ENCODE data around the gene TRAF6.

The TRAF6 gene

DNA sequence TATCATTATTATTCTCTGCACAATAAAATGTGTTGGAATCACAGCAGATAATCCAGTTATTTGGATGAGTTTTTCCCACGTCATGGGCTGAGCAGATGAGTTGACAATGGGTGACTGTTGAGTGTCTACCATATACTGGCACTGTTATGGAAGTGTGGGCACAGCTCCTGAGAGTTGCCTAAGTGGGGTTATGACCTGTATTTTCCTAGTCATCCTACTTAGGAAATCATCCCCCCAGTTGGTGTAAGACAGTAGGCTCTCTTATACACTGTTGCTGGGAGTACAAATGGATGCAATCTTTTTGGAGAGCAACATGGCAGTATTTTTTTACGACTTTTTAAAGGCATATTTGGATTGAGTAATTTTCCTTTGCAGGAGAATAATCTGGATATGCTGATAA lies 66.4 kb downstream of the TRAF6 start:
- ChIA-PET POLR2A (no interaction called here), CTCF (interaction anchor here (1.3 to 1.8 kb wide), 3 partner anchors 10 to 42 kb away, joined by 4 to 7 read pairs (median 4); no protein-coding TSS in a partner anchor)
- Histone ChIP-seq H3K9me3 (ENCODE audit: control extremely low read depth in 1 of 5, control insufficient read depth in 4 of 5, insufficient read depth in 2 of 5, low read depth in 1 of 5, low read length in 4 of 5) (no peaks in the 10 kb centered on the region), H3K4me1 (ENCODE audit: control extremely low read depth in 1 of 4, control insufficient read depth in 4 of 4, insufficient read depth in 4 of 4, low read length in 3 of 4) (peaks cover 0 to 5% (median 0%) of the 10 kb centered on the region in 4 experiments), H3K27me3 (replicated peaks in 2 of 5; ENCODE audit: control insufficient read depth in 4 of 5, insufficient read depth in 5 of 5, low read length in 4 of 5) (no peaks in the 10 kb centered on the region), H3K36me3 (ENCODE audit: control insufficient read depth in 4 of 4, insufficient read depth in 4 of 4, low read length in 3 of 4) (peaks cover 5 to 91% (median 54%) of the 10 kb centered on the region in 4 experiments), H3K27ac (ENCODE audit: insufficient read depth in 1 of 2, low read depth in 1 of 2, low read length in 2 of 2, poor library complexity in 1 of 2, severe bottlenecking in 2 of 2) (no peak overlapping the region), H3K4me3 (ENCODE audit: control insufficient read depth in 1 of 7, extremely low read depth in 1 of 7, insufficient read depth in 4 of 7, low read depth in 2 of 7, low read length in 6 of 7) (no peak overlapping the region)
- no CpG with 5 or more reads among the region's 2 CpGs for WGBS (ENCODE audit: insufficient coverage)
- DNase-seq = no peak

DNA sequence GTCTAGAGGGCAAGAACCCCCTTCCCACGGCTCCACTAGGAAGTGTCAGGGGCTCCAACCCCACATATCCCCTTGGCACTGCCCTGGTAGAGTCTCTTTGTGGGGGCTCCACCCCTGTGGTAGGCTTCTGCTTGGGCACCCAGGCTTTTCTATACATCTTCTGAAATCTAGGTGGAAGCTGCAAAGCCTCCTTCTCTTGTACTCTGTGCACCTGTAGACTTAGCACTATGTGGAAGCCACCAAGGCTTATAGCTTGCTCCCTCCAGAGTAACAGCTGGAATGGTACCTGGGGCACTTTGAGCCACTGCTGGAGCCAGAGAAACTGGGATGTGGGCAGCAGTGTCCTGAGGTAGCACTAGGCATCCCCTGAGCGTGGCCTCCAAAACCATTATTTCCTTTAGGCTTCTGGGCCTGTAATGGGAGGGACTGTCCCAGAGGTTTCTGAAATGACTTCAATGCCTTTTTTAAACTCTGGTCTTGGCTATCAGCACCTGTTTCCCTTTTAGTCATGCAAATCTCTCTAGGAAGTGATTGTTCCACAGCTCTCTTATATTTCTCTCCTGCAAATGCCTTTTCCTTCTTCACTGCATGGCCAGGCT lies 68.4 kb downstream of the TRAF6 start:
- WGBS (ENCODE audit: insufficient coverage) = 86% methylated on average over 1 of the region's 2 CpGs
- no peaks in the 10 kb centered on the region for H3K27me3 ChIP-seq (replicated peaks in 2 of 5; ENCODE audit: control insufficient read depth in 4 of 5, insufficient read depth in 5 of 5, low read length in 4 of 5)
- H3K4me3 ChIP-seq (ENCODE audit: control insufficient read depth in 1 of 7, extremely low read depth in 1 of 7, insufficient read depth in 4 of 7, low read depth in 2 of 7, low read length in 6 of 7) = no peak overlapping the region
- no peaks in the 10 kb centered on the region for H3K9me3 ChIP-seq (ENCODE audit: control extremely low read depth in 1 of 5, control insufficient read depth in 4 of 5, insufficient read depth in 2 of 5, low read depth in 1 of 5, low read length in 4 of 5)
- ChIA-PET POLR2A (no interaction called here), CTCF (interaction anchor here (1.1 to 1.8 kb wide), 4 partner anchors 8 to 41 kb away, joined by 3 to 7 read pairs (median 4); no protein-coding TSS in a partner anchor)
- peaks cover 0 to 5% (median 0%) of the 10 kb centered on the region in 4 experiments for H3K4me1 ChIP-seq (ENCODE audit: control extremely low read depth in 1 of 4, control insufficient read depth in 4 of 4, insufficient read depth in 4 of 4, low read length in 3 of 4)
- peaks cover 6 to 91% (median 53%) of the 10 kb centered on the region in 4 experiments for H3K36me3 ChIP-seq (ENCODE audit: control insufficient read depth in 4 of 4, insufficient read depth in 4 of 4, low read length in 3 of 4)
- no peak overlapping the region for H3K27ac ChIP-seq (ENCODE audit: insufficient read depth in 1 of 2, low read depth in 1 of 2, low read length in 2 of 2, poor library complexity in 1 of 2, severe bottlenecking in 2 of 2)
- no peak for DNase-seq

DNA sequence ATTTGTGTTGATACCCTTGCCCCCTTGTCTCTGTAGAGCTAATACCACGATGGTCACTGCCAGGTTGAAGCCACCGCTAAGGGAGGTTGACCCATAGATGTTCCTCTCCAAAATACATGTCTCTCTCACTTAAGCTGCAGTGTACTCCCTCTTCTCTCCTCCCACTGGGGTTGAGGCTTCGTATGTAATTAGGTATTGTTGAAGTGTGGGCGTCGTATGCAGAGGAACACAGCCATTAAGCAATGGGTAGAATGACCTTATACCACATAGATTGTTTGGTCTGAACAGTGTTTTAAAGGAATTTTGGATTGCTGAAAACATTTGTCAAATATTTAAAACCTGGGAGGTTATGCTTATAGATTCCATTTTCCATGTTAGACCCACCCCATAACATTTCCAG lies 71.9 kb downstream of the TRAF6 start:
- Histone ChIP-seq H3K27me3 (replicated peaks in 2 of 5; ENCODE audit: control insufficient read depth in 4 of 5, insufficient read depth in 5 of 5, low read length in 4 of 5) (no peaks in the 10 kb centered on the region), H3K4me3 (ENCODE audit: control insufficient read depth in 1 of 7, extremely low read depth in 1 of 7, insufficient read depth in 4 of 7, low read depth in 2 of 7, low read length in 6 of 7) (no peak overlapping the region), H3K27ac (ENCODE audit: insufficient read depth in 1 of 2, low read depth in 1 of 2, low read length in 2 of 2, poor library complexity in 1 of 2, severe bottlenecking in 2 of 2) (no peak overlapping the region), H3K36me3 (ENCODE audit: control insufficient read depth in 4 of 4, insufficient read depth in 4 of 4, low read length in 3 of 4) (peaks cover 5 to 92% (median 66%) of the 10 kb centered on the region in 4 experiments), H3K9me3 (ENCODE audit: control extremely low read depth in 1 of 5, control insufficient read depth in 4 of 5, insufficient read depth in 2 of 5, low read depth in 1 of 5, low read length in 4 of 5) (no peaks in the 10 kb centered on the region), H3K4me1 (ENCODE audit: control extremely low read depth in 1 of 4, control insufficient read depth in 4 of 4, insufficient read depth in 4 of 4, low read length in 3 of 4) (peaks cover 0 to 5% (median 0%) of the 10 kb centered on the region in 4 experiments)
- ChIA-PET POLR2A (no interaction called here), CTCF (interaction anchor here (1.2 kb wide), 1 partner anchor 11 kb away, joined by 3 read pairs; no protein-coding TSS in a partner anchor)
- DNase-seq = no peak
- 100% methylated on average over 1 of the region's 5 CpGs for WGBS (ENCODE audit: insufficient coverage)

DNA sequence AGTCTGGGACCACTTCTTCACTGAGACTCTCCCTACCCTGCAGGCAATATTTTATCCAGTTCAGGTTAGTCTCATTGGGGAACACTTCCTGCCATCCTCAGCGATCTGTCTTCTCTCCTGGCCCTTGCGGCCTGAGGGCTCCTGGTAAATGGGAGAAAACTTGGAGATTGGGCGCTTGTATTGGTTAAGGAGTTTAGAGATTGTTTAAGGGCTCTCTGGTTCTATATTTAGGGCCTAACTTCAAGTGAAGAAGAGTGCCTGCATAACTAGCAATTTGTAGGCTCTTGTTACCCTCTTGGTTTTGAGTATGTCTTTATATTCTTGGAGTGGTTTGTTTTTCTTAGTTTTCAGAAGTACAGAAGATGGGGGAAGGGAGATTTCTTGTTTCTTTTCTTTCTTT lies 72.7 kb downstream of the TRAF6 start:
- ChIA-PET CTCF (interaction anchor here (1.3 to 1.5 kb wide), 2 partner anchors 10 to 13 kb away, joined by 5 read pairs; no protein-coding TSS in a partner anchor), POLR2A (no interaction called here)
- no peak for DNase-seq
- Histone ChIP-seq H3K4me1 (ENCODE audit: control extremely low read depth in 1 of 4, control insufficient read depth in 4 of 4, insufficient read depth in 4 of 4, low read length in 3 of 4) (peaks cover 0 to 5% (median 0%) of the 10 kb centered on the region in 4 experiments), H3K27ac (ENCODE audit: insufficient read depth in 1 of 2, low read depth in 1 of 2, low read length in 2 of 2, poor library complexity in 1 of 2, severe bottlenecking in 2 of 2) (no peak overlapping the region), H3K36me3 (ENCODE audit: control insufficient read depth in 4 of 4, insufficient read depth in 4 of 4, low read length in 3 of 4) (peaks cover 5 to 93% (median 67%) of the 10 kb centered on the region in 4 experiments), H3K27me3 (replicated peaks in 2 of 5; ENCODE audit: control insufficient read depth in 4 of 5, insufficient read depth in 5 of 5, low read length in 4 of 5) (no peaks in the 10 kb centered on the region), H3K9me3 (ENCODE audit: control extremely low read depth in 1 of 5, control insufficient read depth in 4 of 5, insufficient read depth in 2 of 5, low read depth in 1 of 5, low read length in 4 of 5) (no peaks in the 10 kb centered on the region), H3K4me3 (ENCODE audit: control insufficient read depth in 1 of 7, extremely low read depth in 1 of 7, insufficient read depth in 4 of 7, low read depth in 2 of 7, low read length in 6 of 7) (no peak overlapping the region)
- WGBS (ENCODE audit: insufficient coverage) = no CpG with 5 or more reads among the region's 3 CpGs
